ENCODE results near the gene RASL12. TPM values are rescaled to one million over a fixed set of nuclear protein-coding genes. Genes with fewer than 3 reads are reported as not detected.
A peak's percentile ranks its signal among the peaks of the same experiment; 100 is the strongest.

Gene RASL12
- total and polyA plus RNA-seq, 2 of the 8 experiments (the other 6 are each of a cell fraction or from before 2014, with no cell fraction given), result 9.5 to 10.3 TPM

DNA sequence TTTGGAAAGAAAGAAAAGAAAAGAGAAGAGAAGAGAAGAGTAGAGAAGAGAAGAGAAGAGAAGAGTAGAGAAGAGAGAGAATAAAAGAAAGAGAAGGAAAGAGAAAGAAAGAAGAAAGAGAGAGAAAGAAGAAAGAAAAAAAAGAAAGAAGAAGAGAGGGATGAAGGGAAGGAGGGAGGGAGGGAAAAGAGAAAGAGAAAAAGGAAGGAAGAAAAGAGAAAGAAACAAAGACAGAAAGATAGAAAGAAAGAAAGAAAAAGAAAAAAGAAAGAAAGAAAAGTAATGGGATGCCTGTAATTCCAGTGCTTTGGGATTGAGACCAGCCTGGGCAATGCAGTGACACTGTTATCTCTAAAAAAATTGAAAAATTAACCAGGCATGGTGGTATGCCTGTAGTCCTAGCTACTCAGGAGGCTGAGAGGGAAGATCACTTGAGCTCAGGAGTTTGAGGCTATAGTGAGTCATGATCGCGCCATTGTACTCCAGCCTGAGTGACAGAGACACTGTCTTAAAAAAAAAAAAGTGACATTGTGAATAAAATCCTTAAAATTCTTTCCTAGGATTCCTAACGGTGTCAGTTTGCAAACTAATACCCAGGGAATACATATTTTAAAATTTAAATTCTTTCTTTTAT, 1.7 kb downstream of the RASL12 start:
- H4K91ac ChIP-seq (replicated peaks; ENCODE audit: insufficient read length, low read length), result no peak overlapping the region
- no peaks in the 10 kb centered on the region for H3K9me3 ChIP-seq (ENCODE audit: insufficient read depth in 2 of 2, low read depth in 1 of 2, low read length in 1 of 2)
- no peak overlapping the region for H3K4ac ChIP-seq (replicated peaks; ENCODE audit: insufficient read length, low read depth, low read length)
- H3K79me1 ChIP-seq (ENCODE audit: low read depth, low read length), result peaks cover 3% of the 10 kb centered on the region; the same call in 1 of the 2 replicates
- ChIA-PET POLR2A (ENCODE audit: partially characterized antibody) (interaction anchor here (1.4 to 8.0 kb wide), 3 partner anchors 12 to 239 kb away, joined by 3 to 93 read pairs (median 4); partner anchors contain the start of genes KBTBD13 and RNU5B-1), CTCF (ENCODE audit: partially characterized antibody) (interaction anchor here (0.6 to 33.2 kb wide), 9 partner anchors 8 to 1257 kb away, joined by 3 to 1213 read pairs (median 5); partner anchors contain the start of genes KBTBD13, RASL12 and SLC51B)
- H3K4me3 ChIP-seq (ENCODE audit: extremely low read depth in 1 of 4, insufficient read depth in 2 of 4, low read depth in 3 of 4, low read length in 4 of 4), result peak overlapping the region in 1 of 4 experiments; percentile 71; a peak in 2 of 8 replicates
- H3K79me2 ChIP-seq (ENCODE audit: control insufficient read depth in 1 of 2, insufficient read depth in 2 of 2, low read length in 2 of 2), result no peaks in the 10 kb centered on the region
- no peak overlapping the region for H2AFZ ChIP-seq (ENCODE audit: low read length)
- H3K36me3 ChIP-seq (ENCODE audit: control insufficient read depth in 2 of 4, insufficient read depth in 4 of 4, low read length in 3 of 4), result no peaks in the 10 kb centered on the region
- DNase-seq (ENCODE audit: low read depth in 1 of 2, low spot score in 2 of 2), result no peak
- H3K27ac ChIP-seq (ENCODE audit: low read depth, low read length), result no peak overlapping the region
- 60% methylated on average over 3 of the region's 3 CpGs; no CpG with 5 or more reads in 1 of the 2 experiments for WGBS, 2 experiments (ENCODE audit: extremely low coverage in 1 of 2, insufficient coverage in 1 of 2, insufficient read length in 1 of 2, insufficient replicate concordance in 2 of 2, low coverage in 1 of 2, low lambda C conversion rate in 2 of 2, missing lambda C conversion rate in 1 of 2)
- H2AK5ac ChIP-seq (ENCODE audit: low read depth, low read length), result no peak overlapping the region
- H3K4me2 ChIP-seq (ENCODE audit: insufficient read depth in 1 of 2, low read depth in 2 of 2, low read length in 2 of 2), result peak overlapping the region; percentile 82 to 90; a peak in 3 of 4 replicates
- H2BK12ac ChIP-seq (ENCODE audit: low read depth, low read length), result no peak overlapping the region
- FAIRE-seq, result peak; percentile 36
- no peak overlapping the region for H4K8ac ChIP-seq (ENCODE audit: extremely low read depth, insufficient read depth, low read length)
- peaks cover under 1 to 12% (median 4%) of the 10 kb centered on the region in 4 experiments; a peak in 3 of 7 replicates for H3K4me1 ChIP-seq (replicated peaks in 1 of 4; ENCODE audit: control insufficient read depth in 3 of 4, insufficient read depth in 4 of 4, low read length in 3 of 4)
- H2BK20ac ChIP-seq (ENCODE audit: low read length), result no peak overlapping the region
- no peak overlapping the region for H3K23ac ChIP-seq (ENCODE audit: insufficient read length)
- H4K5ac ChIP-seq (ENCODE audit: insufficient read length, low read depth, low read length), result no peak overlapping the region
- no peak overlapping the region for H3K14ac ChIP-seq (ENCODE audit: insufficient read length)
- H3K18ac ChIP-seq (ENCODE audit: extremely low read depth, low read length), result no peak overlapping the region
- H3K56ac ChIP-seq (replicated peaks; ENCODE audit: insufficient read length, low read depth, low read length), result no peak overlapping the region
- no peak overlapping the region for H3K9ac ChIP-seq (replicated peaks in 1 of 4; ENCODE audit: extremely low read depth in 1 of 4, low read depth in 3 of 4, low read length in 3 of 4)
- no peak overlapping the region for H2BK120ac ChIP-seq (replicated peaks; ENCODE audit: low read depth, low read length)
- H3K27me3 ChIP-seq (replicated peaks in 1 of 4; ENCODE audit: control insufficient read depth in 3 of 4, extremely low read depth in 1 of 4, insufficient read depth in 3 of 4, low read length in 3 of 4), result peaks cover 0 to 6% (median 1%) of the 10 kb centered on the region in 4 experiments; a peak in 3 of 7 replicates
- H2BK5ac ChIP-seq (ENCODE audit: low read depth, low read length), result no peak overlapping the region
- no peak overlapping the region for H2BK15ac ChIP-seq (ENCODE audit: low read length)
- H3K23me2 ChIP-seq (ENCODE audit: low read depth, low read length), result peaks cover 6% of the 10 kb centered on the region; the same call in 1 of the 2 replicates
- H4K20me1 ChIP-seq (replicated peaks in 1 of 2; ENCODE audit: control insufficient read depth in 1 of 2, insufficient read depth in 2 of 2, low read length in 2 of 2), result no peaks in the 10 kb centered on the region
- no peak for TF ChIP-seq POU5F1 (IDR thresholded peaks at IDR 0.05; ENCODE audit: low read depth, low read length)
- TF ChIP-seq BCL11A (IDR thresholded peaks at IDR 0.05; ENCODE audit: low read depth in 2 of 2, low read length in 2 of 2), result no peak
- no peak for TF ChIP-seq CBX8 (IDR thresholded peaks at IDR 0.05; ENCODE audit: borderline replicate concordance, low read depth, low read length)
- no peak for TF ChIP-seq CTBP2 (IDR thresholded peaks at IDR 0.05; ENCODE audit: borderline replicate concordance, insufficient read depth, insufficient read length, low read length)
- TF ChIP-seq EGR1 (IDR thresholded peaks at IDR 0.05; ENCODE audit: borderline replicate concordance, low read depth, low read length), result no peak
- no peak for TF ChIP-seq RFX5 (IDR thresholded peaks at IDR 0.05; ENCODE audit: borderline replicate concordance, low read depth, low read length)
- no peak for TF ChIP-seq CHD1 (IDR thresholded peaks at IDR 0.05; ENCODE audit: low read depth, low read length)
- no peak for TF ChIP-seq EZH2 (IDR thresholded peaks at IDR 0.05; ENCODE audit: low read depth, low read length, severe bottlenecking)
- TF ChIP-seq RBBP5 (IDR thresholded peaks at IDR 0.05; ENCODE audit: borderline replicate concordance, low read depth, low read length), result no peak
- TF ChIP-seq, protein P1, sequence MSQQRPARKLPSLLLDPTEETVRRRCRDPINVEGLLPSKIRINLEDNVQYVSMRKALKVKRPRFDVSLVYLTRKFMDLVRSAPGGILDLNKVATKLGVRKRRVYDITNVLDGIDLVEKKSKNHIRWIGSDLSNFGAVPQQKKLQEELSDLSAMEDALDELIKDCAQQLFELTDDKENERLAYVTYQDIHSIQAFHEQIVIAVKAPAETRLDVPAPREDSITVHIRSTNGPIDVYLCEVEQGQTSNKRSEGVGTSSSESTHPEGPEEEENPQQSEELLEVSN (IDR thresholded peaks at IDR 0.05), result no peak
- TF ChIP-seq TAF7 (optimal IDR thresholded peaks at IDR 0.05; ENCODE audit: borderline replicate concordance, low read depth, low read length), result no peak
- no peak for TF ChIP-seq YY1 (IDR thresholded peaks at IDR 0.05; ENCODE audit: low read depth, low read length)
